Endothelial cell of hepatic sinusoid (primary cell): ENCODE data around the gene RFX8.

ENCODE experiments used
- in situ Hi-C: cut with HindIII; loops from 2 replicates; pipeline ENCODE4 v1.10.0; 2017; ENCODE audit warnings: low sequenced_read_pairs

Gene RFX8

GRCh38 chr2:101415220-101415619 lies 59.7 kb downstream of the RFX8 start:
- in situ Hi-C loops: loop anchor here (5.0 kb wide), 1 partner anchor 43 kb away; no protein-coding TSS in a partner anchor

DNA sequence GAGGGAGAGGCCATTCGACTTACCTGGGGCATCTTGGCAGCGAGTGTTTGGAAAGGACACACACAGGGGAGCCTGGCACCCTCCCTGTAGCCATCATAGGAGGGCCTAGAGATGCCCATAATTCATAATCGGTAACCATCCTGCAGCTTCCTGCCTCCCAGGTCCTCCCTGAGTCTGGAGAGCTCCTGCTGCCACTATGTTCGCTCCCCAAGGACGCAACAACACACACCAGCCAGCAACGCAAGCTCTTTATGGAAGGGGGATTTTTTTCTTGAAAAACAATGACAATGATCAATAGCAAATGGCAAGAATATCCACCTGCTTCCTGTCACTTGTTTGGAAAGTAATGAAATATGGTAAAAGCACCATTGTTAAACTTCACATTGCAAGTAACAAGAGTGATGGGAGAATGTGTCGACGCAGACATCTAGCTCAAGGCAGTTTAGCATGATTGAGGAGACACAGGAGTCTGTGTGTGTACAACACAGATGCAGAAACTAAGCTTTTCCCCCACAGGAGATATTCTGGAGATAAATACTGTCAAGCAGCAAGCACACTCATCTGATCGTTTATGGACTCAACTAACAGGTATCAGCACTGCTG lies 62.7 kb downstream of the RFX8 start:
- in situ Hi-C loops: no loop called here

DNA sequence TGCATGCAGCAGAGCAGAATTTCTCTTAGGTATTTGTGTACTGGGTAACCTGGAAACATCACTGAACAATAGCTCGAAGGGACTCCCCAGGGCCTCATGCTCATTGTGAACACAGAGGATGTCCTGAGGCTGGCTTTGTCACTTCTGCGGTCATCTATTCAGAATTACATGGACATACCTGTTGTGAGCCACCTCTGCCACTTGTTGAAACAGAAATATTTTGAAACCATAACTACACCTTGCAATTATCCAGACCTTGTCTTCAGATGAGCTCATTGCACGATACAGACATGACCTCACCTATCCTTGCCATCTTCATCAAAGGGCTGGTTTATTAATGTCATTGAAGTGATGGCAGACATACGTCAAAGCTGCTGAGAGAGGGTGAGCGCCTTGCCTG lies 64.2 kb downstream of the RFX8 start:
- in situ Hi-C loops: no loop called here

DNA sequence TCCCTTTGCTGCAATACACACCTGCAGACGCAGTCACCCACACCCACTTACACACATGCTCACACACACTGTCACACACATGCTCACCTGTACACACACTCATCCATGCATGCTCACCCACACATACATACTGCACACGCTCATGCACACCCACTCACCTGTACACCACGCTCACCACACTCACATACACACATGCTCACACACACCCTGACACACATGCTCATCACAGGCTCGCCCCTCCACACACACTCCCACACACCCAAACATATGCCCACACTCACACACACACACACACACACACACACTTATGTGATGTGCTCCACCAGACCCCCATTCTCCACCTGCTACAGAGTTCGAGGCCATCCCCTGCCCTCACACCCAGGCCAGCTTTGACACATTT lies 64.8 kb downstream of the RFX8 start:
- in situ Hi-C loops: no loop called here

GRCh38 chr2:101409699-101410098 lies 65.2 kb downstream of the RFX8 start:
- in situ Hi-C loops: no loop called here

- in situ Hi-C loops: no loop called here
Observed at GRCh38 chr2:101408925-101409324, 66.0 kb downstream of the RFX8 start.

- in situ Hi-C loops: no loop called here
Observed at GRCh38 chr2:101405351-101405899, 69.5 kb downstream of the RFX8 start.

DNA sequence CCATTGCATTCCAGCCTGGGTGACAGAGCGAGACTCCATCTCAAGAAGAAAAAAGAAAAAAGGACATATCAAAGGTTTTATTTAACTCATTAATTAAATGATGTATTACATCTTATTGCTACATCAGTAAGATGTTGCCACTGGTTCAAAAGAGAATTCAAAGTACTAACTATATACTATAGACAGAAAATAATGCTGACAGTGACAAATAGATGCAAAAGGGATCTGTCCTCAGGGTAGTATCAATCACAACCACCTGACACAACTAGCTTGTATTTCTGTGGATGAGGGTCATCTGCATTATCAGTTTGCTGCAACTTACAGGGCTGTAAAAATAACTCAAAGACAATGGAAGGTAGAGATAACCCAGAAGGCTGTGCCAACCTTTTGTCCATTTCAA lies 71.2 kb downstream of the RFX8 start:
- in situ Hi-C loops: no loop called here

DNA sequence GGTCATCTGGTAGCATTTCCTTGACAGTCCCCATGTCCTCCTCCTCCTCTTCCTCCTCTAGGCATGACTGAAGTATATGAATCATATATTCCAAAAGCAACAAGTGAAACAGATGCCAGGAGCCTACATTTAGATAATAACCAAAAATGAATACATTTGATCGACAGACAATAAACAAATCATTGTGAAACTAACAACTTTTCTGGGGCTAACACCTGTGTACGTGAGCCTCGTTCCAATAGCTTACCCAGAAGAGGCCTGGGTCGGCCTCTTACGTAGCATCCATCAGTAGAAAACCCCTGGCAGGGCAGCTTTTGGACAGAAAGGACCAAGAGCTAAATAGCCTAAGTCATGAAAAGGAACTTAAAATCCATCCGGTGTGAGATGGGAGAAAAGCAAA lies 72.3 kb downstream of the RFX8 start:
- in situ Hi-C loops: no loop called here

GRCh38 chr2:101401906-101402305 lies 73.0 kb downstream of the RFX8 start:
- in situ Hi-C loops: no loop called here

GRCh38 chr2:101401326-101401665 lies 73.6 kb downstream of the RFX8 start:
- in situ Hi-C loops: no loop called here

- in situ Hi-C loops: no loop called here
Observed at GRCh38 chr2:101400506-101401325, 74.2 kb downstream of the RFX8 start.

- in situ Hi-C loops: no loop called here
Observed at GRCh38 chr2:101400048-101400447, 74.9 kb downstream of the RFX8 start.

GRCh38 chr2:101399021-101399799 lies 75.7 kb downstream of the RFX8 start:
- in situ Hi-C loops: no loop called here

DNA sequence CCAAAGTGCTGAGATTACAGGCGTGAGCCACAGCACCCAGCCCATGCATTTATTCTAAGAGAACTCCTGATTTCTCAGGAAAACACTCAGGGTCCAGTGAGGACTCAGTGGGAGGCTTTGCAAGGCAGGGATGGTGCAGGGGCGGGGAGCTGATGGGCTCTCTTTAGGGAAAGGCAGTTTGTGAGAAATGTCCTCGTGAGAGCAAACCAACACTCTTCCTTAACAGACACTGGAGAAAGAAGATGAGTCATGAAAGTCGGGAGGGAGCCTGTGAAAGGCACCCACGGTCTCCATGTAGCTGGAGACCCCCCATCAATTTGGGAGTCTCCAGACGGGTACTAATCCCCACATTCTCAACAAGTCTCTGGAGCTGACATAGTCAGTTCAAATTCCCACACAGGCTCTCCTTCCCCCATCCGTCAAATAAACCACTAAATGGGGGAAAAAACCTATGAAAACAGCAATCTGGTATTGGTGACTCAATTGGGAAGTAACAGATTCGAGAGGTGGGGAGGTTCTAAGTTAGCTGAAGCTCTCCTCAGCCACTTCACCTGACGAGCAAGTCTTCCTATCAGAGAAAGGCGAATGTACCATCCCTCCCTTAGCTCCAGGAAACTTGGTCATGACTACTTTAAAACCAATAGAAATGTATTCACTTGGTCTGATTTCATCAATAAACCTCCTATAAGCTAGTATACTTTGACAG lies 76.6 kb downstream of the RFX8 start:
- in situ Hi-C loops: no loop called here

GRCh38 chr2:101396316-101396717 lies 78.6 kb downstream of the RFX8 start:
- in situ Hi-C loops: no loop called here

DNA sequence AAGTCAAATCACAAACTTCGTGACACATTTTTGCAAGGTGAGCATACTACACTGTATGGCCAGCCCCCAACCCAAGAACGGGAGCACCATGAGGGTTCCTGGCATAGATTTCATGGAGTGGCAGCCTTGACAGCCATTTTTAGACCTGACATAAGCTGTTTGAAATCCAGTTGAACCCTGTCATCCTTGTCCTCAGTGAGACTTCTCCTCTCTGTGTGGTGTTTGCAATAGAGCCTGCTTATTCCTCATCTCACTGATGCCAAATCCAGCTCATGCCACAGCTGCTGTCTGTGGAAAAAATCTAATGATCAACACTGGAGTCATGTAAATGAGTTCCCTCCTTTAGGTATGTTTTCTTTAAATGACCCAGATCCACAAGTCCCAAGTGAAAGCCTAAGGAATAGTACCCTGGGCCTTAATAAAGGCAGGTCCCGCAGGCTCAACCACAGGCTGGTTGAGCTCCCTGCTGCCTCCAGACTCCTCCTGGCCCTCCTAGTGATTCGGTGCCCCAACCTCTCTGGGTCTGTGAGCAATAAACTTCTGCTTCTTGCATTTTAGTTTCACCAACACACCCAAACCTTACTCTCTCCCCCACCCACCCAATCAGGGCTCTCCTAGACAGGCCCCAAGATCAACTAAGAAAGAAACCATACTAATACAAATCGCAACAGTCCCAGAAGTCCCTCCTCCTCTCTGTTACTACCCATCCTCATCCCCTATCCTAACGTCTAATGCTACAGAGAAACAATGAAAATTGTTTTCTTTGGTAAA lies 79.2 kb downstream of the RFX8 start:
- in situ Hi-C loops: no loop called here

GRCh38 chr2:101388232-101388631 lies 86.7 kb downstream of the RFX8 start:
- in situ Hi-C loops: no loop called here

GRCh38 chr2:101387151-101387834 lies 87.6 kb downstream of the RFX8 start, which contains the start of gene CREG2:
CREG2 (minus strand) TSS chr2:101387503; CDS start chr2:101387457, 46 bp downstream.
- in situ Hi-C loops: no loop called here
